Measurements from ENCODE around the gene COMT. TPM values are rescaled to one million over a fixed set of nuclear protein-coding genes. Genes with fewer than 3 reads are reported as not detected.

The COMT gene
- total RNA-seq, 1 experiment from 2014 or later: 108 TPM

DNA sequence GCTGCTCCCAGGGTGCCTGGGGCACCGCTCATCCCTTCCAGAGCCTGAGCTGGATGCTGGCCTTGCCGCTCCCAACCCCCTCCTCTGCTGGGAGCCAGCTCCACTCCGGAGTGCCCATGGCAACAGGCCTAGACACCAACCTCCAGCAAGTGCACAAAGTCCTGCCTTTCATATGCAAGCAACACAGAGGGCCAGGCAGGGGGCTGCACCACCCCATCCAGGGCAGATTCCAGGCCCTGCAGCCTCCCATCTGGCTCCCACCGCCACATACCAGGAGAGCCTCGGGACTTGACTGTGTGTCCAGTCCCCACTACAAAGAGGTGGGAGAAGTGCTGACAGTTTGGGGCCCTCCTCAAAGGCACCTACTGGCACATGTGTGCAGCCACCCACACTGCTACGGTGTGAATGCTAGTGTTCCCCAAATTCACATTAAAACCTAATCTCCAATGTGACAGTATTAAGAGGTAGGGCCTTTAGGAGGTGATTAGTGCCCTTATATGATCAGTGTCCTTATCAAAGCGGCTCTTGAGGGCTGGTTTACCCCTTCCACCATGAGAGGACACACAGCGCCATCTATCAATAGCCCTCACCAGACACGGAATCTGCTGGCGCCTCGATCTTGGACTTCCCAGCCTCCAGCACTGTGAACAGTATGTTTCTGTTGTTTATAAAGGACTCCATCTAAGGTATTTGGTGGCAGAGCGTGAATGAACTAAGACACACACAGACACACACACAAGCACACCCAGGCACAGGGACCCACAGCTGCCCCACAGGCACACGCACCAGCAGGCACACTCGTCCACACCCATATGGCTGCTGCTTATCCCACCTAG, 58.9 kb downstream of the COMT start:
- no peak overlapping the region for H3K27ac ChIP-seq (ENCODE audit: low read length)
- intact Hi-C loops (cut with micrococcal nuclease; ENCODE audit: unreplicated experiment) (no loop called here), in situ Hi-C loops (cut with HindIII; ENCODE audit: low pct_unique_long_range_greater_than_20kb, low sequenced_read_pairs) (no loop called here)
- H3K27me3 ChIP-seq (ENCODE audit: control insufficient read depth, insufficient read depth, low read length): no peaks in the 10 kb centered on the region
- DNase-seq (ENCODE audit: low read depth, low spot score) (no peak), ATAC-seq (no peak)
- BruUV-seq (replicated peaks): no TSS peak
- H3K9me3 ChIP-seq (ENCODE audit: control insufficient read depth, insufficient read depth, low read depth, low read length): peaks cover 8% of the 10 kb centered on the region; the same call in 1 of the 2 replicates
- 0 out of 2 replicates have a peak, but pooled peaks cover 3% of the 10 kb centered on the region for H3K4me1 ChIP-seq (ENCODE audit: control insufficient read depth, insufficient read depth, low read length)
- POLR2A ChIA-PET: no interaction called here
- CTCF ChIA-PET: no interaction called here
- H3K36me3 ChIP-seq (ENCODE audit: control insufficient read depth, insufficient read depth, low read length): no peaks in the 10 kb centered on the region
- H3K4me3 ChIP-seq (ENCODE audit: low read depth in 2 of 2, low read length in 2 of 2): no peak overlapping the region
- no peak for TF ChIP-seq SIN3A (IDR thresholded peaks at IDR 0.05; ENCODE audit: borderline replicate concordance, insufficient read depth, low read depth, low read length)
- TF ChIP-seq, protein P1, sequence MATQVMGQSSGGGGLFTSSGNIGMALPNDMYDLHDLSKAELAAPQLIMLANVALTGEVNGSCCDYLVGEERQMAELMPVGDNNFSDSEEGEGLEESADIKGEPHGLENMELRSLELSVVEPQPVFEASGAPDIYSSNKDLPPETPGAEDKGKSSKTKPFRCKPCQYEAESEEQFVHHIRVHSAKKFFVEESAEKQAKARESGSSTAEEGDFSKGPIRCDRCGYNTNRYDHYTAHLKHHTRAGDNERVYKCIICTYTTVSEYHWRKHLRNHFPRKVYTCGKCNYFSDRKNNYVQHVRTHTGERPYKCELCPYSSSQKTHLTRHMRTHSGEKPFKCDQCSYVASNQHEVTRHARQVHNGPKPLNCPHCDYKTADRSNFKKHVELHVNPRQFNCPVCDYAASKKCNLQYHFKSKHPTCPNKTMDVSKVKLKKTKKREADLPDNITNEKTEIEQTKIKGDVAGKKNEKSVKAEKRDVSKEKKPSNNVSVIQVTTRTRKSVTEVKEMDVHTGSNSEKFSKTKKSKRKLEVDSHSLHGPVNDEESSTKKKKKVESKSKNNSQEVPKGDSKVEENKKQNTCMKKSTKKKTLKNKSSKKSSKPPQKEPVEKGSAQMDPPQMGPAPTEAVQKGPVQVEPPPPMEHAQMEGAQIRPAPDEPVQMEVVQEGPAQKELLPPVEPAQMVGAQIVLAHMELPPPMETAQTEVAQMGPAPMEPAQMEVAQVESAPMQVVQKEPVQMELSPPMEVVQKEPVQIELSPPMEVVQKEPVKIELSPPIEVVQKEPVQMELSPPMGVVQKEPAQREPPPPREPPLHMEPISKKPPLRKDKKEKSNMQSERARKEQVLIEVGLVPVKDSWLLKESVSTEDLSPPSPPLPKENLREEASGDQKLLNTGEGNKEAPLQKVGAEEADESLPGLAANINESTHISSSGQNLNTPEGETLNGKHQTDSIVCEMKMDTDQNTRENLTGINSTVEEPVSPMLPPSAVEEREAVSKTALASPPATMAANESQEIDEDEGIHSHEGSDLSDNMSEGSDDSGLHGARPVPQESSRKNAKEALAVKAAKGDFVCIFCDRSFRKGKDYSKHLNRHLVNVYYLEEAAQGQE (IDR thresholded peaks at IDR 0.05; ENCODE audit: insufficient read depth in 1 of 2, low read depth in 2 of 2, low read length in 1 of 2): no peak

DNA sequence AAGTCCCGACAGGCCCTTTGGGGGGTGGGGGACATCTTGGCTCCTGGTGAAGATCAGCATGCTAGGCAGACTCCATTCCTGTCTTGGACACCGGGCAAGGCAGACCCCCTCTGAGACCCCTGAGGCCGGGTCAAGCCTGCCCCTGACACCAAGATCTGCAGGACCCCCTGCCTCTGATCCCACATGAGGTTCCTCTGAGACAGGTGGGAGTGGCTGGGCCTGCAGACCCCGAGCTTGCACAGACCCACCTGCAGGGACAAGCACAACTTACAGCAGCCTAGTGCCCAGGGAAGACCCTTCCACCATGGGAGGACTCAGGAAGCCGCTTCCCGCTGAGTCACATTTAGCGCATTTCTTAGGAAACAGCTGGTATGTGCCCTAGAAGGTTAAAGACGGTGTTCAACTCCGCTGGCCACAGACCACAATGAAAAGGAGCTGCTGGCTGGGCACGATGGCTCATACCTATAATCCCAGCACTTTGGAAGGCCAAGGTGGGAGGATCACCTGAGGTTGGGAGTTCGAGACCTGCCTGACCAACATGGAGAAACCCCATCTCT, 59.6 kb downstream of the COMT start:
- Histone ChIP-seq H3K9me3 (ENCODE audit: control insufficient read depth, insufficient read depth, low read depth, low read length) (peaks cover 8% of the 10 kb centered on the region; the same call in 1 of the 2 replicates), H3K27me3 (ENCODE audit: control insufficient read depth, insufficient read depth, low read length) (no peaks in the 10 kb centered on the region), H3K4me3 (ENCODE audit: low read depth in 2 of 2, low read length in 2 of 2) (no peak overlapping the region), H3K4me1 (ENCODE audit: control insufficient read depth, insufficient read depth, low read length) (0 out of 2 replicates have a peak, but pooled peaks cover 3% of the 10 kb centered on the region), H3K27ac (ENCODE audit: low read length) (no peak overlapping the region), H3K36me3 (ENCODE audit: control insufficient read depth, insufficient read depth, low read length) (no peaks in the 10 kb centered on the region)
- no peak for TF ChIP-seq TCF7L2 (IDR thresholded peaks at IDR 0.05; ENCODE audit: low read depth, low read length)
- TF ChIP-seq SIN3A (IDR thresholded peaks at IDR 0.05; ENCODE audit: borderline replicate concordance, insufficient read depth, low read depth, low read length): no peak
- TF ChIP-seq, protein P2, sequence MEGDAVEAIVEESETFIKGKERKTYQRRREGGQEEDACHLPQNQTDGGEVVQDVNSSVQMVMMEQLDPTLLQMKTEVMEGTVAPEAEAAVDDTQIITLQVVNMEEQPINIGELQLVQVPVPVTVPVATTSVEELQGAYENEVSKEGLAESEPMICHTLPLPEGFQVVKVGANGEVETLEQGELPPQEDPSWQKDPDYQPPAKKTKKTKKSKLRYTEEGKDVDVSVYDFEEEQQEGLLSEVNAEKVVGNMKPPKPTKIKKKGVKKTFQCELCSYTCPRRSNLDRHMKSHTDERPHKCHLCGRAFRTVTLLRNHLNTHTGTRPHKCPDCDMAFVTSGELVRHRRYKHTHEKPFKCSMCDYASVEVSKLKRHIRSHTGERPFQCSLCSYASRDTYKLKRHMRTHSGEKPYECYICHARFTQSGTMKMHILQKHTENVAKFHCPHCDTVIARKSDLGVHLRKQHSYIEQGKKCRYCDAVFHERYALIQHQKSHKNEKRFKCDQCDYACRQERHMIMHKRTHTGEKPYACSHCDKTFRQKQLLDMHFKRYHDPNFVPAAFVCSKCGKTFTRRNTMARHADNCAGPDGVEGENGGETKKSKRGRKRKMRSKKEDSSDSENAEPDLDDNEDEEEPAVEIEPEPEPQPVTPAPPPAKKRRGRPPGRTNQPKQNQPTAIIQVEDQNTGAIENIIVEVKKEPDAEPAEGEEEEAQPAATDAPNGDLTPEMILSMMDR (IDR thresholded peaks at IDR 0.05): no peak
- TF ChIP-seq POLR2AphosphoS5 (IDR thresholded peaks at IDR 0.05; ENCODE audit: low read depth, low read length): no peak
- TF ChIP-seq, protein P1 (IDR thresholded peaks at IDR 0.05; ENCODE audit: insufficient read depth in 1 of 2, low read depth in 2 of 2, low read length in 1 of 2): no peak
- POLR2A ChIA-PET: no interaction called here
- no TSS peak for BruUV-seq (replicated peaks)
- DNase-seq (ENCODE audit: low read depth, low spot score) (no peak), ATAC-seq (no peak)
- intact Hi-C loops (cut with micrococcal nuclease; ENCODE audit: unreplicated experiment): no loop called here
- in situ Hi-C loops (cut with HindIII; ENCODE audit: low pct_unique_long_range_greater_than_20kb, low sequenced_read_pairs): no loop called here
- CTCF ChIA-PET: no interaction called here

Data from Panc1 (cell line).